ENCODE results near the gene ANKRD34C. TPM values are rescaled to one million over a fixed set of nuclear protein-coding genes. Genes with fewer than 3 reads are reported as not detected.

ANKRD34C gene
- total RNA-seq, 2 experiments from 2014 or later, result not detected

DNA sequence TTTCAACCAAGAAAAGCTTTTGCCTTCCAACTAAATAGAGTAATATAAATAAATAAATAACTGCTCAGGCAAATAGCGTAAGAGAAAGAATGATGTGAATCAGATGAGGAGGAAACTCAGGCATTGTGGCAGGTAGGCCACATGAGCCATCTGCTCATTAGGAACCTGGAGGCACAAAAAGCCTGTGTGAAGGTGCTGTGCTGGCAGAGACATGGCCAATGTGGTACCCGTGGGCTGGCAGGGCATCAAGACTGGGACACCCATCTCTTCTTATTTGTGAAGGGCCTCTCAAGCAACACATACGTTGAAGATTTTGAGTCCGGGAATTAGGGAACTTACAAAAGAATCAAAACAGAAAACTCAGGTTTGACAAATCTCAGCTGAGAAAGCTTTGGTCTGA lies 9.5 kb downstream of the ANKRD34C start:
- no peak overlapping the region for H3K27ac Mint-ChIP-seq
- ATAC-seq (ENCODE audit: poor library complexity), result no peak
- no peaks in the 10 kb centered on the region for H3K4me1 ChIP-seq (ENCODE audit: insufficient read depth, low read length)
- H3K9me3 ChIP-seq (ENCODE audit: control insufficient read depth in 1 of 2, insufficient read depth in 1 of 2, low read length in 2 of 2), result no peaks in the 10 kb centered on the region
- H3K27me3 ChIP-seq (ENCODE audit: control insufficient read depth in 1 of 2, insufficient read depth in 2 of 2, low read length in 2 of 2), result peaks cover 7 to 11% of the 10 kb centered on the region in 2 experiments
- POLR2A ChIA-PET, result no interaction called here
- no peak overlapping the region for H3K27ac ChIP-seq (ENCODE audit: low read depth in 1 of 2, low read length in 2 of 2)
- H3K4me3 ChIP-seq (ENCODE audit: low read length), result no peak overlapping the region
- CTCF ChIA-PET, result no interaction called here
- no peak for TF ChIP-seq CTCF (IDR thresholded peaks at IDR 0.05)
- peaks cover 45% of the 10 kb centered on the region for H3K27me3 Mint-ChIP-seq
- H3K36me3 Mint-ChIP-seq (ENCODE audit: low read depth), result no peaks in the 10 kb centered on the region
- intact Hi-C loops (cut with DNase I, micrococcal nuclease), result no loop called here
- no peak for DNase-seq
- H3K4me1 Mint-ChIP-seq (ENCODE audit: low read depth), result no peaks in the 10 kb centered on the region
- H3K36me3 ChIP-seq (ENCODE audit: insufficient read depth, low read length), result no peaks in the 10 kb centered on the region
- no peaks in the 10 kb centered on the region for H3K9me3 Mint-ChIP-seq
- no peak overlapping the region for H3K4me3 Mint-ChIP-seq

DNA sequence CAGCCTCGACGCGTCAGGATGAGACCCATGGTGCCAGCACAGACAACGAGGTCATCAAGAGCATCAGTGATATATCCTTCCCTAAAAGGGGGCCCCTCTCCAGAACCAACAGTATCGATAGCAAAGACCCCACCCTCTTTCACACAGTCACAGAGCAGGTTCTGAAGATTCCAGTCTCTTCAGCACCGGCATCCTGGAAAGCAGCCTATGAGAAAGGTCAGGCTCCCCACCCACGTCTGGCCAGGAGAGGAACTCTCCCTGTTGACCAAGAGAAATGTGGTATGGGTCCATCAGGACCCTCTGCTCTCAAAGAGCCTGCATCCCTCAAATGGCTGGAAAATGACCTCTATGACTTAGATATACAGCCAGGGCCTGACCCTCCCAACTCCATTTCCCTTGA lies 11.6 kb downstream of the ANKRD34C start:
- H3K9me3 ChIP-seq (ENCODE audit: control insufficient read depth in 1 of 2, insufficient read depth in 1 of 2, low read length in 2 of 2), result no peaks in the 10 kb centered on the region
- no peak for ATAC-seq (ENCODE audit: poor library complexity)
- DNase-seq, result no peak
- Mint-ChIP-seq H3K4me1 (ENCODE audit: low read depth) (no peaks in the 10 kb centered on the region), H3K9me3 (no peaks in the 10 kb centered on the region), H3K27me3 (peaks cover 35% of the 10 kb centered on the region), H3K36me3 (ENCODE audit: low read depth) (no peaks in the 10 kb centered on the region), H3K27ac (no peak overlapping the region), H3K4me3 (no peak overlapping the region)
- intact Hi-C loops (cut with DNase I, micrococcal nuclease), result no loop called here
- H3K27ac ChIP-seq (ENCODE audit: low read depth in 1 of 2, low read length in 2 of 2), result no peak overlapping the region
- peaks cover 4 to 15% of the 10 kb centered on the region in 2 experiments for H3K27me3 ChIP-seq (ENCODE audit: control insufficient read depth in 1 of 2, insufficient read depth in 2 of 2, low read length in 2 of 2)
- no peaks in the 10 kb centered on the region for H3K4me1 ChIP-seq (ENCODE audit: insufficient read depth, low read length)
- H3K4me3 ChIP-seq (ENCODE audit: low read length), result no peak overlapping the region
- ChIA-PET POLR2A (no interaction called here), CTCF (no interaction called here)
- H3K36me3 ChIP-seq (ENCODE audit: insufficient read depth, low read length), result no peaks in the 10 kb centered on the region
- no peak for TF ChIP-seq CTCF (IDR thresholded peaks at IDR 0.05)

DNA sequence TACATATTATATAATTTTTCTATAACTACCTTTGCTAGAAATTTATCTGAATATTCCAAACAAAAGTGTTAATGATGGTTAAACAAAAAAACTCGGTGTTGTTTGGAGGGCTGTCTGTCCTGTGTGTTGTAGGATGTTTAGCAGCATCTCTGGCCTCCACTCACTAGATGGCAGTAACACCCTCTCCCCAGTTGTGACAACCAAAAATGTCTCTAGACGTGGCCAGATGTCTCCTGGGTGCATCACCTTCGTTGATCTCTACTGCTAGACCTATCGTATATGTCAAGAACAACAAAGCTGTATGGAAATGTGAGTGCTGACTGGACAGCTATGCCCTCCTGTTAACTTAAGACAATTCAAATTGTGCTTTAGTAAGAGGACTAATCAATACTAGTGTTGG lies 14.1 kb downstream of the ANKRD34C start:
- H3K9me3 ChIP-seq (ENCODE audit: control insufficient read depth in 1 of 2, insufficient read depth in 1 of 2, low read length in 2 of 2), result no peaks in the 10 kb centered on the region
- H3K9me3 Mint-ChIP-seq, result no peaks in the 10 kb centered on the region
- CTCF ChIA-PET, result interaction anchor here (1.2 kb wide), 1 partner anchor 10 kb away, joined by 3 read pairs; no protein-coding TSS in a partner anchor
- POLR2A ChIA-PET, result no interaction called here
- H3K27ac Mint-ChIP-seq, result no peak overlapping the region
- H3K36me3 ChIP-seq (ENCODE audit: insufficient read depth, low read length), result no peaks in the 10 kb centered on the region
- H3K4me3 Mint-ChIP-seq, result no peak overlapping the region
- intact Hi-C loops (cut with DNase I, micrococcal nuclease), result no loop called here
- H3K36me3 Mint-ChIP-seq (ENCODE audit: low read depth), result no peaks in the 10 kb centered on the region
- TF ChIP-seq CTCF (IDR thresholded peaks at IDR 0.05), result no peak
- peaks cover 38% of the 10 kb centered on the region for H3K27me3 Mint-ChIP-seq
- H3K27ac ChIP-seq (ENCODE audit: low read depth in 1 of 2, low read length in 2 of 2), result no peak overlapping the region
- no peaks in the 10 kb centered on the region for H3K4me1 Mint-ChIP-seq (ENCODE audit: low read depth)
- no peak overlapping the region for H3K4me3 ChIP-seq (ENCODE audit: low read length)
- no peaks in the 10 kb centered on the region for H3K4me1 ChIP-seq (ENCODE audit: insufficient read depth, low read length)
- no peak for ATAC-seq (ENCODE audit: poor library complexity)
- DNase-seq, result no peak
- H3K27me3 ChIP-seq (ENCODE audit: control insufficient read depth in 1 of 2, insufficient read depth in 2 of 2, low read length in 2 of 2), result peaks cover 7 to 18% of the 10 kb centered on the region in 2 experiments
